NCI-H146 treated with DMSO at 0.1 percent for 48 hours (cell line): ENCODE measurements around the gene NOP53.
"Not testable (repeated sequence)": the region's sequence is repeated elsewhere in the genome, so short reads cannot be mapped to it uniquely, and the experiment has no call there.

ENCODE experiments used
- DNase-seq: peaks from one replicate; lab custom pipeline; 2025; ENCODE audit not compliant: unreplicated experiment; lab: John Stamatoyannopoulos, UW

Gene NOP53

GRCh38 chr19:47716270-47716937 lies 28.9 kb upstream of the NOP53 start:
- DNase-seq: no peak

GRCh38 chr19:47718415-47719046 lies 26.8 kb upstream of the NOP53 start:
- not testable (repeated sequence) for DNase-seq

GRCh38 chr19:47719047-47719859 lies 26.1 kb upstream of the NOP53 start:
- no peak for DNase-seq

GRCh38 chr19:47720669-47721422 lies 24.5 kb upstream of the NOP53 start:
- DNase-seq: no peak

GRCh38 chr19:47723581-47723940 lies 21.8 kb upstream of the NOP53 start:
- DNase-seq: peak; percentile 25

GRCh38 chr19:47725759-47726401 lies 19.5 kb upstream of the NOP53 start:
- no peak for DNase-seq

GRCh38 chr19:47726467-47726866 lies 18.9 kb upstream of the NOP53 start:
- no peak for DNase-seq

- not testable (repeated sequence) for DNase-seq
Observed at GRCh38 chr19:47728295-47728694, 17.1 kb upstream of the NOP53 start.

- DNase-seq: no peak
Observed at GRCh38 chr19:47729468-47729798, 15.9 kb upstream of the NOP53 start.

- DNase-seq: no peak
Observed at GRCh38 chr19:47729799-47730520, 15.4 kb upstream of the NOP53 start.

GRCh38 chr19:47730521-47730889 lies 14.8 kb upstream of the NOP53 start:
- no peak for DNase-seq

GRCh38 chr19:47730910-47731309 lies 14.4 kb upstream of the NOP53 start:
- no peak for DNase-seq

- no peak for DNase-seq
Observed at GRCh38 chr19:47735131-47735530, 10.2 kb upstream of the NOP53 start.

- DNase-seq: no peak
Observed at GRCh38 chr19:47740866-47741519, 4.4 kb upstream of the NOP53 start.

GRCh38 chr19:47741544-47742140 lies 3.7 kb upstream of the NOP53 start:
- no peak for DNase-seq

GRCh38 chr19:47742634-47743033 lies 2.7 kb upstream of the NOP53 start:
- DNase-seq: no peak

GRCh38 chr19:47746129-47746528 lies 783 bp downstream of the NOP53 start:
- DNase-seq: not testable (repeated sequence)

GRCh38 chr19:47749326-47749725 lies 4.0 kb downstream of the NOP53 start:
- no peak for DNase-seq

GRCh38 chr19:47750752-47751151 lies 5.4 kb downstream of the NOP53 start:
- DNase-seq: no peak
